Measurements from ENCODE around the gene ZNF546. TPM values are rescaled to one million over a fixed set of nuclear protein-coding genes. Genes with fewer than 3 reads are reported as not detected.

The ZNF546 gene
- total RNA-seq, 2 experiments from 2014 or later: 2.3 to 9.3 TPM

DNA sequence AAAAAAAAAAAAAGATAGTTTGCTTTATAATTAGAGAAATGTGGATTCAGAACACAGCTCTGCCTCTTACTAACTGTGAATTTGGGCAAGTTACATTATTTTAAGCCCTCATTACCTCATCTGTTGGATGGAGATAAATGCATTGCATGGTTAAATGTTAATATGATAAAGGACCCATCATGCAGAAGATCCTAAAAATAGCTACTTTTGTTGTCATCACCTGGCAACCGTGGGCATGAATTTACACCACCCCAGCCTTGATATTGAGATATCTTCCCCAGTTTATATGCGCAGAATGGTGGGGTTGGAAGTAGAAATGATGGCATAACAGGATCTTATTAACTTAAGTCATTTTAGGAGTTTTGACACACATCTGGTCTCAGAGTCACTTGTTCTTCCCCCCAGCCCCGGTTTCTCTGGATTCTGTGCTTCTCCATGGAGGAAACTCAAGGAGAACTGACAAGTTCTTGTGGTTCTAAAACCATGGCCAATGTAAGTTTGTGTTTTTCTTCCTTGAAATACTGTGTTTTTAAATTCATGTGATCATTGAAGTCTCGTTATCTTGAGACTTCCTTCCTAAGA lies 8.9 kb downstream of the ZNF546 start:
- Histone ChIP-seq H3K9me3 (ENCODE audit: low read length) (peaks cover 5% of the 10 kb centered on the region; the same call in 1 of the 2 replicates), H3K4me1 (ENCODE audit: insufficient read depth, low read length, poor library complexity, severe bottlenecking) (no peaks in the 10 kb centered on the region), H3K9me2 (ENCODE audit: insufficient read depth, low read length) (no peaks in the 10 kb centered on the region), H3K79me2 (ENCODE audit: insufficient read depth, low read depth, low read length) (no peaks in the 10 kb centered on the region), H3K4me2 (ENCODE audit: low read length) (no peak overlapping the region), H4K20me1 (ENCODE audit: insufficient read depth, low read length) (no peaks in the 10 kb centered on the region), H2AFZ (ENCODE audit: low read length) (no peak overlapping the region), H3K36me3 (ENCODE audit: insufficient read depth, low read length) (peaks cover 20% of the 10 kb centered on the region), H3K27ac (ENCODE audit: low read depth, low read length, poor library complexity, severe bottlenecking) (no peak overlapping the region), H3K4me3 (ENCODE audit: low read depth, low read length, poor library complexity, severe bottlenecking) (no peak overlapping the region)
- TF ChIP-seq CTCF (conservative IDR thresholded peaks at IDR 0.05; ENCODE audit: low read length): no peak
- TF ChIP-seq EZH2phosphoT487 (IDR thresholded peaks at IDR 0.05; ENCODE audit: borderline replicate concordance, low read depth, low read length): no peak
- ChIA-PET CTCF (ENCODE audit: unreplicated experiment) (no interaction called here), POLR2A (no interaction called here)
- BruUV-seq (replicated peaks): no TSS peak
- no peak for DNase-seq (ENCODE audit: low spot score)
- intact Hi-C loops (cut with micrococcal nuclease; ENCODE audit: unreplicated experiment): no loop called here

DNA sequence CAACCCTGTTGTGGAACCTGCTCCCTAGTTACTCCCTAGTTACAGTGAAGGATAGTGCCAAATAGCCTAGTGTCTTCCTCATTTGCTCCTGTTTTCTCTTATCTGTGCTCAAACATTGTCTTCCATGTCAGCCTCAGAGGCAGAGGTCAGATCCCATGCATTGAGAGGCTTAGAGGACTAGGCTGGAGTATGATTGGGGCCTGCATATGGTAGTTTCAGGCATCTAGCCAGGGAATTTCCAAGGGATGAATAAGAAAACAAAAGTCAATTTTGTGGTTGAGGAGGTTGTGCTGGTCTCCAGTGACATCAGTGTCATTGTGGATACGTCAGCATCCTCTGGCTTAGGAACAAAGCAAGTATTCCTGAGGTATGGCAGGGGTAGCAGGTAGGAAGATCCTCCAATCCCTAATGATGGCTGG lies 9.4 kb downstream of the ZNF546 start:
- CTCF ChIA-PET (ENCODE audit: unreplicated experiment): no interaction called here
- no peak overlapping the region for H3K4me3 ChIP-seq (ENCODE audit: low read depth, low read length, poor library complexity, severe bottlenecking)
- H3K9me3 ChIP-seq (ENCODE audit: low read length): peaks cover 5% of the 10 kb centered on the region; the same call in 1 of the 2 replicates
- H3K4me2 ChIP-seq (ENCODE audit: low read length): no peak overlapping the region
- intact Hi-C loops (cut with micrococcal nuclease; ENCODE audit: unreplicated experiment): no loop called here
- DNase-seq (ENCODE audit: low spot score): no peak
- no peak overlapping the region for H3K27ac ChIP-seq (ENCODE audit: low read depth, low read length, poor library complexity, severe bottlenecking)
- H3K79me2 ChIP-seq (ENCODE audit: insufficient read depth, low read depth, low read length): no peaks in the 10 kb centered on the region
- H3K9me2 ChIP-seq (ENCODE audit: insufficient read depth, low read length): no peaks in the 10 kb centered on the region
- TF ChIP-seq EZH2phosphoT487 (IDR thresholded peaks at IDR 0.05; ENCODE audit: borderline replicate concordance, low read depth, low read length): no peak
- BruUV-seq (replicated peaks): no TSS peak
- no peaks in the 10 kb centered on the region for H3K4me1 ChIP-seq (ENCODE audit: insufficient read depth, low read length, poor library complexity, severe bottlenecking)
- H4K20me1 ChIP-seq (ENCODE audit: insufficient read depth, low read length): no peaks in the 10 kb centered on the region
- H3K36me3 ChIP-seq (ENCODE audit: insufficient read depth, low read length): peaks cover 20% of the 10 kb centered on the region
- POLR2A ChIA-PET: no interaction called here
- no peak overlapping the region for H2AFZ ChIP-seq (ENCODE audit: low read length)

DNA sequence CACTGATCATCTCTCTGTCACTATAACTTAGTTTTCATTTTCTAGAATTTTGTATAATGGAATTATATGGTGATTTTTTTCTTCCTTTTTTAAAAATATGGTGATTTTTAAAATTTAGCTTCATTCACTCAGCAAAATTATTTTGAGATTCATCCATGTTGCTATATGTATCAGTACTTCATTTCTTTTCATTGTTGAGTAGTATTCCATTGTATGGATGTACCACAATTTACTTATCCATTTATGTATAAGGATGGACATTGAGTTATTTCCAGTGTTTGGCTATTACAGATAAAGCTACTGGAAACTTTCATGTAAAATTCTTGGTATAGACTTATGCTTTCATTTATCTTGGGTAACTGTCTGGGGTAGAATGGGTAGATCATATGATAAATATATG lies 12.8 kb downstream of the ZNF546 start:
- POLR2A ChIA-PET: interaction anchor here (0.7 to 1.4 kb wide), 2 partner anchors 10 to 446 kb away, joined by 4 to 6 read pairs; no protein-coding TSS in a partner anchor
- Histone ChIP-seq H3K4me3 (ENCODE audit: low read depth, low read length, poor library complexity, severe bottlenecking) (no peak overlapping the region), H2AFZ (ENCODE audit: low read length) (no peak overlapping the region), H3K9me3 (ENCODE audit: low read length) (peaks cover 21% of the 10 kb centered on the region), H3K79me2 (ENCODE audit: insufficient read depth, low read depth, low read length) (no peaks in the 10 kb centered on the region), H4K20me1 (ENCODE audit: insufficient read depth, low read length) (no peaks in the 10 kb centered on the region), H3K9me2 (ENCODE audit: insufficient read depth, low read length) (no peaks in the 10 kb centered on the region), H3K4me1 (ENCODE audit: insufficient read depth, low read length, poor library complexity, severe bottlenecking) (no peaks in the 10 kb centered on the region), H3K4me2 (ENCODE audit: low read length) (no peak overlapping the region), H3K27ac (ENCODE audit: low read depth, low read length, poor library complexity, severe bottlenecking) (no peak overlapping the region), H3K36me3 (ENCODE audit: insufficient read depth, low read length) (peaks cover 44% of the 10 kb centered on the region)
- TF ChIP-seq CTCF (conservative IDR thresholded peaks at IDR 0.05; ENCODE audit: low read length) (no peak), EZH2phosphoT487 (IDR thresholded peaks at IDR 0.05; ENCODE audit: borderline replicate concordance, low read depth, low read length) (no peak)
- CTCF ChIA-PET (ENCODE audit: unreplicated experiment): no interaction called here
- BruUV-seq (replicated peaks): no TSS peak
- intact Hi-C loops (cut with micrococcal nuclease; ENCODE audit: unreplicated experiment): no loop called here
- DNase-seq (ENCODE audit: low spot score): no peak
